ENCODE results near the gene EHD4.

EHD4 gene

DNA sequence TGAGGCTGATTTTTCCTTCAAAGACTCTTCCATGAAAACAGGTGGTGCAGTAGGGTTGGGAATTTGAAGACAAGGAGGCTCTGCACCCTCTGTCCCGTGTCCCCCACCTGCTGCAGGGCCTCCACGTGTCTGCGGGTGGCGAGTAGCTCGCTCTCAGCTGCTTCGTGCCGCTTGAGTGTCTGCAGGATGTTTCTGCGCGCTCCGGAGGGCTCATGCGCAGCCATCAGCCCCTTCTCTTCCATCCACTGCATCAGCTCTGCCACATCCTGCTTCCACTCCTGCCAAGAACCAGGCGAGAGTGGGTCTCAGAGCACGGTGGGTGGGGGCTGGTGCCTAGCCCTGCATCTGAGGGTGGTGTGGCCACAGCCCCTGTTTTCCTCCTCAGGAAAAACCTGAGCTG is 96.3 kb downstream of the EHD4 start:
- DNase-seq: no peak

DNA sequence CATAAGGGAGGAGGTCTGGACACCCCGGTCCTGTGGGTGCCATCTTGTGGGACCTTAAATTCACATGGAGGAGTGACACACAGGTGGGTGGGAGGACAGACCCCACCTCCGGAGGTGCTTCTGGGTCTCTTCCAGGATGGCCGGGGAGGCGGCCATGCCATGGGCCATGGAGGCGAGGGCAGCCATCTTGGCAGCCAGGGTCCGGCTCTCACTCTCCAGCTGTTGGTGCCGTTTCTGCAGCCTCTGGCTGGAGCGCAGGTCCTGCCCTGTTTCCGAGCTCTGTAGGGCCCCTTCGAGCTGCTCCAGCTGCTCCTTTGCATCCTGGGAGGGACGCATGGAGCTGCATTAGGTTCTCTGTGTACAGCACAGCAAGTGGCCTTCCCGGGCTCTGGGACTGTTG is 97.6 kb downstream of the EHD4 start:
- no peak for DNase-seq

DNA sequence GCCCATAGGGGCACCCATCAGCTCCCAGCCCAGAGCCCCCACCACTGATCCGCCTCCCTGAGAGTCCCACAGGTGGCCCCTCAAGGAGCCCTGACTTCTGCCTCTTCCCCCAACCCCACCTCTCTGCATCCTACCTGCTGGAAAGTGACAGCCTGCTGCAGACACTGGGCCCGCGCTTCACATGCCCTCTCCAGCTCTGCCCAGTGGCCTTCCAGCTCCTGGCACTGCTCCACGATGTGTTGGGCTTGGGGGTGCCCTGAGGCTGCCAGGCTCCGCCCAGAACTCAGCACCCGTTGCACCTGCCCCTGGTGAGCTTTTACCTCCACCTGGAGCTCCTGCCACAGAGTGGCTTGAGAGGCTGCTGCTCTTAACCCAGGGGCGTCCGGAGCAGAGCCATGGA is 98.6 kb downstream of the EHD4 start:
- no peak for DNase-seq

DNA sequence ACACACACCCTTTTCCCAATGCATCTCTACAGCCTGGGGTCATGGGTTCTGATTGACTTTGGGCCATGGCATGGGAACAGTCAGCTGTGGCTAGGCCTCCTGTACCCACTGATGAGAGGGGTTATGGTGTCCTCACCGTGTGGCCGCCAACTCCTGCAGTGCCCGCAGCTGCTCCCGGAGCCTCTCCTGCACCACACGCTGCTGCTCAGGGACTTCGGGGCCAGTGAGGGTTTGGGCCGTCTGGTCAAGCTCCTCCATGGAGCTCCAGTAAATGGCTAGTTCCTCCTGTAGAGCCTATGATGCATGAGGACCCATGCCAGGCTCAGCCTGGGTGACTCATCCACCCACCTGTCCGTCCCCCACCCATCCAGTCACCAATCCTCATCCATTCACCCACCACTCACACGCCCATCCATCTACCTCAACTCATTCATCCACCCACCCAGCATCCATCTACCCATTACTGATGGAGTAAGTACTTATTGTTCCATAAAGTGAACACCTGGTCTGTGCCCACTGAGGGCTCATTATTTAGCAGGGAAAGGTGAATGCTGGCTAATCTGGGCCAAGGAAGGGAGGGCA is 100.1 kb downstream of the EHD4 start:
- DNase-seq: no peak

DNA sequence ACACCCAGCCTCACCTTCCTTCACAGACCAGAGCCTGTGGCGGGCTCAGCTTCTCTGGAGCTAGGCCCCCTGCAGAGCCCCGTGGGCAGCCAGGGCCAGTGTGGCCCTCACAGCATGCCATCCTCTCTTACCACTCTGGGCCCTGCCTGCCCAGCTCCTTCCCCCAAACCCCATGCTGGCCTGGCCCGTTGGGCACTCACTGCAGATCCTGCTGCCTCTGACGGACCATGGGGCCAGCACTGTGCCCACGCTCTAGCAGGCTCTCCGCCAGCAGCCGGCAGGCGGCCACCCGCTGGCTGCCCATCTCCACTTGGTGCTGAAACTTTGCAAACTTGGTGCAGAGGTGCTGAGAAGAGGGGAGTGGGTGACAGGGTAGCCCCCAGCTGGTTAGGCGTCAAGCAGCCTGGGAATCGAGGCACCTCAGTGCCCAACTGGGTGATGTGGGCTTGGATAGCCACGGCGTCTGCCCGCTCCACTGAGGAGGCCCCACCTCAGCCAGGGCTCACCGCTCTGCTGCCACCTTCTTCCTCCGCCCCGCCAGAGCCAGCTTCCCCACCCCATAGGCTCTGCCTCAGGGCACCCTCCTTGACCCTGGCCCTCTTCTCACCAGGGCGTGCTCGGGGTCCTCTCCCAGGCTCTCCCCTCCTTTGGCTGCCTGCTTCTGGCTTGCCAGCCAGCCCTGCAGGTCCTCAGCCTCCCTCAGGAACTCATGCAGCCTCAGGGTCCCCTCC is 101.0 kb downstream of the EHD4 start:
- no peak for DNase-seq

DNA sequence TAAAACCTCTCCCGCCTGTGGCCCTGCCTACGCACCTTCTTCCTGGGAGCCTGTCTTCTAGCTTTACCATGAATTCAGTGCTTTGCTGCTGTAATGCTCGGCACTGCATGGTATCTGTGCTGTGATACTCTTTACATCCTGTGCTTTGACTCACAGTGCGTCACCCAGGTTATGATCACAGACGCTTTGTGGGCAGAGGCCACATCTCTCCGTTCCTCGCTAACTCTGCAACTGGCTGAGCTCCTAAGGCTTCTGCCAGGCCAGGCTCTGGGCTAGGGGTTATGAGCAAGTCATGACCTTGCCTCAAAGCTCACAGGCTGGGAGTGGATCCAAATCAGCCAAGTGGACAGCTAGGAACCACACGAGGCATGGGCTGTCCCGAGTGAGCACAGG is 101.7 kb downstream of the EHD4 start:
- DNase-seq: no peak

DNA sequence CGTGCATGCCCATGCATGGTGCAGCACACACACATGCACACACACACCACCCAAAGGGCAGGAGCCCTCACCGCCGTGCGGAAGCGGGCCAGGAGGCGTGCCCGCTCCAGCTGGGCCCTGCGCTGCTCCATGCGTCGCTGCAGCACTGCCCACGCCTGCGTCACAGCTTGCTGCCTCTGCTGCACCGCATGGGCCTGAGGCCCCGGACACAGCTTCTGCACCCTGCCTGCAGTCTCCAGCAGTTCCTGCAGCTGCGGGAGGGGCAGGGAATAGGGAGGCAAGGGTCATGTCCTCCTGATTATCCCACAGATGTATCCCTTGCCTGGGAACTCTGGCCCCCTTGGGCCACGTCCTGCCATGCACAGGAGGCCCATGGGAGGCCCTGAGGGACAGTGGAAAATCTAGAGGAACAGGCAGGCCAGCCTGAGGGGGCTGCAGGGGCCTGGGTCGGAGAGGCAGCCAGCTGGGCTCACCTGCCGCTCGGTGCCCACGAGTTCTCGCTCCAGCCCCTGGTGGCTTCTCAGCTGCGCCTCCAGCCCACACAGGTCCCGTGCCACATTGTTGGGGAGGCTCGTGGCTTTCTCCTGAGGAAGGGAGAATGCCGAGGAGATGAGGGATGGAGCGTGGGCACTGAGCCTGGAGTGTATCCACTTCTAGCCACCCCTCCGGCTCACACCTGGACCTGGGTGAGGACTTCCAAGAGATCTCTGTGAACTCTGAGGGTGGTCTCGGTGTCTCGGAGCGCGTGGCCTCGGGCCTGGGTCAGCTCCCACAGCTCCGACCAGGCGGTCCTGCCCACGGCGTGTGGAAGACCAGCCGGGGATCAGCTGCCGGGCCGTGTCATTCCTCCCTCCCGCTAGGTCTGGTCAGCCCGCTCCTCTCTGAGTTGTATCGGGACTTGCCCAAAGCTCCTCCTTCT is 102.3 kb downstream of the EHD4 start:
- no peak for DNase-seq

DNA sequence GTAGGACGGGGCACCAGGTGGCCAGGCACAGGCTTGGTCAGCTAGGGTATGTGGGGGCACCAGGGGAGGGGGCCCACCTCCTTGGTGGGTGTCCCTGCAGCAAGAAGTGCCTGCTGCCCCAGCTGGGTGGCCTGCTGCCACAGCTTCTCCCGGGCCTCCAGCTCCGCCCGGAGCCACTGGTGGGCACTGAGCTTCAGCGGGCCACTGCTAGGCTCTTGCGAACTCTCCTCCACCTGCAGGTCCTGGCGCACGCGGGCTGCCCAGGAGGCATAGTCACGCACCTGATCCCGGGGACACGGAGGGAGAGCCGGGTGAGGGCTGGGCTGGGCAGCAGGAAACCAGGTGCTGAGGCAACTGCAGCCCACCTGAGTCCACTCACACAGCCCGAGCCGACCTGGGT is 104.0 kb downstream of the EHD4 start:
- no peak for DNase-seq

DNA sequence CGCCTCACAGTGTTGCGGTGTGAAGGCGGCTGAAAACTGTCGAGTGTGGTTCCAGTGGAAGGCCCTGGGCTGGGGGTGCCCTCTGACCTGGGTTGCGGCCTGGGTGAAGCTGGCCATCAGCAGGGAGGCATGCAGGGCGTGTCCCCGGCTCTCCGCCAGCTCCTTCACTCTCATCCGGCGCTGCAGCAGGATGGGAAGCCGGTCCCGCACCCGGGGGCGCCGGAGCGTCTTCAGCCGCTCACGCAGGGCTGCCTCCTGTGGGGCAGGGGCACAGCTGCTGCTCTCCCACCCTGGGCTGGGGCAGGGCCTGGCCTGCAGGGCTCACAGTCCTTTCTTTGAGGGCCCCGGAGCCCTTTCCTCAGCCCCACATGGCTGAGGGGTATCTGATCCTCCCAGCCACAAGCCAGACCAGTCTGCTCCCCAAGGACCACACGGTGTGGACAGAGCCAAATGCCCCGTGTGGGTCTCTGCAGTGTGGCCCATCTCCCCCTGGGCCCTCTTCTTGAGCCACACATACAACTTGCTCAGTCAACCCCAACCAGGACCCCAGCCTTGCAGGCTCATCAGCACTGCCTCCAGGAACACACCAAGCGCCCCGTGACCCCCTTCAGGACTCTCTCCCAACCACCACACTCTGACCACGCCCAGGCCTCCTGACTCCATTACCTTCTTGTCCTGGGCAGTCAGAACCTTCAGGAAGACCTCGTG is 105.3 kb downstream of the EHD4 start:
- DNase-seq: no peak

DNA sequence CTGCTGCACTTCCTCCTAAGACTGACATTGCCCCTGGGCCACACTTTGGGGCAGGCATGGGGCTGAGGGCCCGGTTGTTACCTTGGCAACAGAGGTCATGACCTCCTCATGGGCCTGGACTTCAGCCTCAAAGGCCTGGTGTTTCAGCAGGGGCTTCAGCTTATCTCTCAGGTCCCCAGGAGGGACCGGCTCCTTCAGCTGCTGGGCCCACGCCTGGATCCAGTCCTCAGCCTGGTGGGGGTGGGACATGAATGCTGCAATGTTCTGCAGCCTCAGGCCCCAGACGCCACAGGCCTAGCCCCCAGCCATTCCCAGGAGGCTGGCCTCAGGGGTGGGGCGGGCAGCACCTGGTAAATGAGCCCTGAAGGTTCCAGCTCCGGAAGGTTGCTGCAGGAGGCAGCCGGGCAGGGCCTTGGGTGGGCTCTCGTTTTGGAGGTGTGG is 106.1 kb downstream of the EHD4 start:
- no peak for DNase-seq

DNA sequence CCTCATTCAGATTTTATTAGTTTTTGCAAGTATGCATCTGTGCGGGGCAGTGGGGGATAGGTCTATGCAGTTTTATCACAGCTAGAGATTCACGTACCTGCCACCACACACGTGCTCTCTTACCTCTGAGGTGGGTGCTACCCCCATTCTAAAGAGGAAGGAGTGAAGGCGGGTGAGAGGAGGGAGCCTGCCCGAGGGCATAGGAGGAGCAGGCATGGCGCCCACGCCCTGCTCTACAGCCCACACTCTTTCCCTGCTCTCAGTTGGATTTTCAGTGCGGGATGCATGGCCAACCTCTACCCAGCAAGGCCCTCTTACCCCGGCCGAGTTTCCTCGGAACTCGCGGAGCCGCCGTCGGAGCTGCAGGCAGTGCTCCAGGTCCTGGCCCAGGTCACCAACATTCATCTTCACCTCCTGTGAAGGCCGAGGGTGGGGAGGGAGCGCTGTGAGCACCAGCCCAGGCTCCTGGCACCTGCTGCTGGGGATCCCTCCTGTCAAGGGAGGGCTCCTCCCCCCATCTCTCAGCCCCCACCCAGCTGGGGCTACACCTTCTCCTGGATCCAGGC is 106.8 kb downstream of the EHD4 start:
- DNase-seq: no peak

DNA sequence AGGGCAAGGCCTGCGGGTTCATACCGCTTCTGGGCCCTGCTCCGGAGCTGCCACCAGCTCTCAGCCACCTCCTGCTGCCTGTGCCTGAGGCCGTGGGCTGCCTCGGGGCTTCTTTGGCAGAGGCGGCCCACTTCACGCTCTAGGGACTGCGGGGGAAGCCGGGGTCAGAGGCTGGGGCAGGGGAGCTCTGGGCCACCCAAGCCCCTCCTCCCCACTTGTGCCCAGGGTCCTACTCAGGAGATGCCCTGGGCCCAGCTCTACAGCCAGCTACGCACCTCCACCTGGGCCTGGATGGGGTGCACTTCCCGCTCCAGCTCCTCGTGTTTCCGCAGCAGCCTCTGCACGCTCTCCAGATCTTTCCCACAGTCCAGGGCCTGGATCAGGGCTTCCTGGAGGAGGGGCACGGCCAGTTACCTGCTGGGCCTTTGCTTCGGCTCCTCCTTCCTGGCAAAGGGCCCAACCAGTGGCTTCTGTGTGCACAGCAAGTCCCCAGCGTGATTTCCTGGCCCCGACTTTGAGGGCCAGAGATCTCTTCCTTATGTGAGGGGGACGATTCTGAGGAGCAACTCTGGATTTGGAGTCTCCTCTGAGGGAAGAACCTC is 109.7 kb downstream of the EHD4 start:
- no peak for DNase-seq

DNA sequence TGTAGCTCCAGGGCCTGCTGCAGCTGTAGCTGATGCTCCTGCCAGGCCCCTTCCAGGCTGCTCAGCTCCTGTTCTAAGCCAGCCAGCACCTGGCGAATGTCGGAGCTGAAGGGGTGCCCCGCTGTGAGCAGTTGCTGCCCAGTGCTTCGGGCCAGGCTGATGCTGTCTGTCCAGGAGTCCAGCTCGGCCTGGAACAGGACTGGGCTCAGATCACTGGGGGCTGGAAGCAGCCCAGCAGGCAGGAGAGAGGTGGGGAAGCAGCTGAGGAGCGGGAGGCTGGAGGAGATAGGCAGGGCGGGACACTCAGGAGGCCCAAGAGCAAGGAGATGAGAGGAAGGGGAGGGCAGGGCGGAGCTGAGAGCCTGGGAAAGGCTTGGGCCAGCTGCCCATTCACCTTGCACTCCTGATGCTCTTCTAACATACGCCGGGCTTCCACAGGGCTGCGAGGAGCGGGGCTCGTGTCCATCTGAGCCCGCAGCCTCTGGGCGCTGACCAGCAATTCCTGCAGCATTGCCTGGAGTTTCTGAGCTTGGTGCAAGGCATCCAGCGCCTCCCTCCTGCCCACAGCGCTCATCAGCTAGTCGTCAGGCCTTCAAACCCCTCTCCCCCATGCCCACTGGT is 110.5 kb downstream of the EHD4 start:
- DNase-seq: no peak

DNA sequence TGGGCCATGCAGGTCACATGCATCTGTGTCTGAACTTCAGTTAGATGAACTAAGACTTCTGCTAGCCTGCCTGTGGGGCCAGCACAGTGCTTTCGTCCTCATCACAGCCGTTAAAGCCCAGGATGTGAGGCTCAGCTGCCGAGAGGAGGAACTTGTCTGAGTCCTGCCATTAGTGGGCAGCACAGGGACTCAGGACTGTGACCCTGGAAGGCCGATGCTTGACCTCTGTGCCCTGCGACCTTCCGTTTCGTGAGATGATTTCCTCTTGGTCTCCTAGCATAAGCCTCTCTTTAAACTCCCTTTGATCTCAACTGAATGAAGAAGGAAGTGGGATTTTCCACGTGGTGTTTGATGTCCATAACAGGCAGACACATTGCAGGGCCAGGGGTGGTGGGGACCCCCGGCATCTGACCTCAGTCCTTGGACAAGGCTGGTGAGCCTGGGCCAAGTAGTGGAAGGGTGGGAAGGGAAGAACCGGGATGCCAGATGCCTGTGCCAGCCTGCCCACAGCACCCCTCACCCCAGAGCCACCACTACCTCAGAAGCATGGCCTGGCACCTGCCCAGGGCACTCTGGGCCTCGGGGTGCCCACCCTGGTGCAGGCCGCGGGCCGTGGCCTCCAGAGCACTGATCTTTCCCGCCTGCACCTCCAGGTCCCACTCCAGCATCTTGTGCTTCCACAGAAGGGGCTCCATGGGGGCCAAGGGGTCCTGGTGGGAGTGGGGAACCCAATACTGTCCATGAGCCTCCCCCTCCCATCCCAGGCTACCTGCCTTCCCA is 112.1 kb downstream of the EHD4 start:
- no peak for DNase-seq

DNA sequence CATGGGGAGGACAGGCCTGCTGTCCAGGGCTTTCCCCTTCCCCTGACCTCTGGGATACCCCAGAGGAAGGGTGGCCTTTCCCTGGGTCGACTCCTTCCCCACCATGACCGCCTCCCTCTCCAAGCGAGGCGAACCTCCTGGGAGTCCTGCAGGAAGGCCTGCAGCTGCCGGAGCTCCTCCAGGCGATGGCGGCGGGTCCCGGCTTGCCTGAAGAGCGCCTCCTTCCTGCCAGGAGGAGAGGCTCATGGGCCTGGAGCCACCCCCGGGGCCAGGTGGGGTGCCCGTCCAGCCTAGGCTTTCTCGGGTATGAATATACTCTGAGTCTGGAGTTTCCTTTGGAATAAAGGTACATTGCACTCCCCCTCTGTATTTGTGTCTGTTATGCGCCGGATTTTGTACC is 113.6 kb downstream of the EHD4 start:
- DNase-seq: no peak

DNA sequence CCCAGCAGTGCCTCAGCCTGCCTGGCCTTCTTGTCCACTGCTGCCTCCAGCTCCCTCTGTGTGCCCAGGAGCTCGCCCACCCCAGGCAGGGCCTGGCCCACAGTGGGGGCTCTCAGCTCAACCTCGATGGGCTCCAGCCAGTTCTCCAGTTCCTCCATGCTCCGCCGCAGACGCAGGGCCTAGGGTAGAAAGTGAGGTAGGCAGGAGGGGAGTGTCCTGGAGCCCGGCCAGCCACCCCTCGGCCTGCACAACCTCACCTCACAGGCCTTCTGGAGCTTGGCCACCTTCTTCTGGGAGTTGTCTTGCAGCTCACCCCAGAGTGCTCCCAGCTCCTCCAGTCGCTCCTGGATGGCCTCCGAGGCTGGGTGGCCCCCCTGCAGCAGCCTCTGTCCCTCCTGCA is 115.0 kb downstream of the EHD4 start:
- no peak for DNase-seq

DNA sequence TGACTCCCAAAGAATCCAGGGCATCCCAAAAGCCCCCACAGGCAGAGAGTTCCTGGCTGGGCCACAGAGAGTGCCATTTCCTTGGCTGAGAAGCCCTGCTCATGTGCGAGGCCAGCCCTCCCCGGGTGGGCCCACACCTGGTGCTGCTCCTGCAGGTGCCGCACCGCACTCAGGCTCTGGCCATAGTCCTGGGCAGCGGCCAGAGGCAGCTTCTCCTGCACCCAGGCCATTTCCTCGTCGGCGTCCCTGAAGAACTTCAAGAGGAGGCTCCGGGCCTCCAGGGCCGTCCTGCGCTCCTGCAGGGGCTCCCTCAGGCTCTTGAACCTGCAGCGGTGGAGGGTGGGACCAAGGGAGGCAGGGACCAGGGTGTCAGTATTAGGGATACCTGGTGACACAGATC is 115.6 kb downstream of the EHD4 start:
- DNase-seq: no peak

DNA sequence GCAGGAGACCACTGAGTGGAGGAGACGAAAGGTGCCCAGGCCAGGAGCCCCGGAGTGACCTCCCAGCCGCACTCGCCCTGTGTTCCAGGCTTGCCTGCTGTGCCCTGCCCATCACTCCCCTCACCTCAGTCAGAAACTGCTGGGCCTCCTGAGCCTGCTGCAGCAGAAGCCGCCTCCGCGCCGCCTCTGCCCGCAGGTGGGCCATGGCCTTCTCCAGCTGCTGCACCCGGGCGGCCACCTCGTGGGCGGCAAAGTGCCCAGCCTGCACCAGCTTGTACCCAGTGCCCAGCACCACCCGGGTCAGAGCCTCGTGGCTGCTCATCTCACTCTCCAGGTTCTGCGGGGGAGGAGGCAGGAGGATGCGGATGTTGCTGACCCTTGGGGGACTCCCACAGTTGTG is 116.1 kb downstream of the EHD4 start:
- DNase-seq: no peak

DNA sequence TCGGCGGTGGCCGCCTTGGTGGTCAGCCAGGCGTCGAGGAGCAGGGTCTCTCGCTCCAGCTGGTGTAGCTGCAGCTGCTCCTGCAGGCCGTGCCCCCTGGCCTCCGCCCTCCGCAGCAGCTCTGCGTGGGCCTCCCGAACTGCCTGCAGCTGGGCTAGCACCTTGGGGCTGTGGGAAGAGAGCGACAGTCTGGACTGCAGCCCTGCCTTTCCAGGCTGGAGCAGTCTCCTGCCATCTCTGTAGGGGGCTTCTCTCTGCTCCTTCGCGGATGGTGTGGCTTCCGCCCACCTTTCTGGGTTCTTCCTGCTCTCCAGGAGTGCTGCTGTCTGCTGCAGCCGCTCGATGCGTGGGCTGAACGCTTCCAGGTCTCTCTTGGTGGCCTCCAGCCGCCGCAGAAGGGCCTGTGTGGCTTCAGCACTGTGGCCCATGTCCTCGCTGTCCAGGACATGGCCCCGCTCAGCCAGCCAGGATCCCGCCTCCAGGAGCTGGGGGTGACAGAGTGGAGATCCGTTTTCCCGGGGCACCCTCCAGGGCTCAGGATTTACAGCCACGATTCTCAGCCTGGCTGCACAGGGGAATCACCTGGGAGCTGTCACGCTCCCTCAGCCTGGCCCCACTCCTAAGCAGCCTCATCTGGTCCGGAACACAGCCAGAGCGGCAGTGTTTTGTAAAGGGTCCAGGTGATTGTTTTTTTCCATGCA is 116.9 kb downstream of the EHD4 start:
- no peak for DNase-seq

DNA sequence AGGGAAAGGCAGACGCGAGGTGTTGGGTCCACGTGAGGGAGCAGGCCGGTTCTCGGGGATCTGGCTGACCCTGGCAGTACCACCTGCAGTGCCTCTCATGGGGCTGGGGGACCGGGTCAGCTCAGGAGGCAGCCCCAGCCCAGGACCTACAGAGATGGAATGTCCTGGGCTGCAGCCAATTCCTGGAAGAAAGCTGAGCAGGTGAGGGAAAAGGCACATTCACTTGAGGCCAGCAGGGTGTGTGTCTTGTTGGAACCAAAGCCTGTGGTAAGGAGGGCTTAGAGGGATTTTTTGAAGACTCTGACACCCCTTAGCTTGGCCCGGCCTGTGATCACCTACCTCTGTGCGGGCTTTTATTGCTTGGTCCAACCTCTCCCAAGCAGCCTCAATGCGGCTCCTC is 117.9 kb downstream of the EHD4 start:
- no peak for DNase-seq

DNA sequence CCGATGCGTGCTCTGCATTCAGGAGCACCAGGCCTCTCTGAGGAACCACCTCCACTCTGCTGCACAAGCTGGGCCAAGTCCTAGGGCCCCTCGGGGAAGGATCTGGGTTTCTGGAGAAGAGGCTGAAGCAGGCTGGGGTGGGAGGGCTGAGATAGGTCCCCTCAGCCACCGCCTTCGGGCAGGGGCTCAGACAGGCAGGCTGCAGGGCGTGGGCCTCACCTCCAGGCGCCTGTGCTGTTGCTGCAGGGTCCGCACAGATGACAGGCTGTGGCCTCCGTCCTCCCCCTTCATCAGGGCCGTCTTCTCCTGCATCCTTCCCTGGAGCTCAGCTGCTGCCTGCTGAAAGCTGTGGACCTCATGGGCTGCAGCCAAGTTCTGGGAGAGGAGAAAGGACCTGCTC is 118.5 kb downstream of the EHD4 start:
- no peak for DNase-seq

Data from NCI-H1694 treated with DMSO at 0.1 percent for 48 hours (cell line).